ENCODE results near the gene SUSD1. TPM values are rescaled to one million over a fixed set of nuclear protein-coding genes. Genes with fewer than 3 reads are reported as not detected.

SUSD1 gene
- total and polyA plus RNA-seq, 7 donors: 0.42 to 3.4 (median 1.7) TPM

DNA sequence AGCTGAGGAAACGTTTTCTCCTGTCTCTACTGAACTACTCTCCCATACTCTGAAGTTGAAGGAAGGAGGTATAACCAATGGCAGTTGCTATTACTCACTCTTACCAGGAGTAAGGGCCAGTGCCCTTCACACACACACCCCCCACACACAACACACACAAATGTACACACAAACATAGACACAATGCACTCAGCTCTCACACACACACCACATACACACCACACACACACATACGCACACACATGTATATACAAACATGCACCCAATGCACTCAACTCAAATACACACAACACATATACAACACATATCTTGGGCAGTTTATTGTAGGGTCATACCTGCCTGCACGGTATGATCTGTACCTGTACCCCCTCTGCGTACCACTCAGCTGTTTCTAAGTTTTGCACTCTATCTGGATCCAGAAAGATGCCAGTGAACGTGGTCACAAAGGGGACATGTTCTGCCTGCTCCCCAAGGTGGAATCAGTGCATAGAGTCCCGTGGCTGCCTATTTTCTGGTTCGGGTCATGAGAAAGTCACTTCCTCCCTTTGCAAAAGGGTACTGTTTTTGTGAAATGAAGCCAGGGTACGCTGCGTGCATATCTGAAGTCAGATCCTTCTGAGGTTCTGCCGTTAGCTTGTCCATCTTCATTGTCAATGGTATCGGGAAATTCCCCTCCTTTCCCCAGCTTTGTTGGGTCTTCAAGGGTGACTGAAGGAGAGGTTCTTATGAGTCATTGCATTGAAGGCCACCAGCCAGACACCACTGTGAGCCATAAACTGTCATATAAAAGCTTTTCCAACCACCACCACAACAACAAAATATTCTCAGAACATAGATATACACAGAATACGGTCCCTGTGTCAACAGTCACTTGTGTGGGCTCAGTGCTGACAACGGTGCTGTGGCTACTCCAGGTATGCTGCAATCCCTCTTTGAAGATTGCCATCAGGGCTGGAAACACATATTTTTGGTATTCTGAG lies 146.6 kb downstream of the SUSD1 start:
- intact Hi-C loops (cut with DNase I): no loop called here
- Histone ChIP-seq H3K36me3 (ENCODE audit: insufficient read depth in 1 of 2, low read depth in 1 of 2) (no peaks in the 10 kb centered on the region), H3K27ac (no peak overlapping the region), H3K9me3 (no peaks in the 10 kb centered on the region), H3K27me3 (ENCODE audit: insufficient read depth in 3 of 3, low read length in 2 of 3) (no peaks in the 10 kb centered on the region), H3K4me3 (no peak overlapping the region), H3K4me1 (no peaks in the 10 kb centered on the region)
- WGBS, 3 donors: 86 to 90% (median 88%) methylated on average over 13 of the region's 13 CpGs
- DNase-seq: no peak
- no peak for ATAC-seq
- TF ChIP-seq, protein P1, sequence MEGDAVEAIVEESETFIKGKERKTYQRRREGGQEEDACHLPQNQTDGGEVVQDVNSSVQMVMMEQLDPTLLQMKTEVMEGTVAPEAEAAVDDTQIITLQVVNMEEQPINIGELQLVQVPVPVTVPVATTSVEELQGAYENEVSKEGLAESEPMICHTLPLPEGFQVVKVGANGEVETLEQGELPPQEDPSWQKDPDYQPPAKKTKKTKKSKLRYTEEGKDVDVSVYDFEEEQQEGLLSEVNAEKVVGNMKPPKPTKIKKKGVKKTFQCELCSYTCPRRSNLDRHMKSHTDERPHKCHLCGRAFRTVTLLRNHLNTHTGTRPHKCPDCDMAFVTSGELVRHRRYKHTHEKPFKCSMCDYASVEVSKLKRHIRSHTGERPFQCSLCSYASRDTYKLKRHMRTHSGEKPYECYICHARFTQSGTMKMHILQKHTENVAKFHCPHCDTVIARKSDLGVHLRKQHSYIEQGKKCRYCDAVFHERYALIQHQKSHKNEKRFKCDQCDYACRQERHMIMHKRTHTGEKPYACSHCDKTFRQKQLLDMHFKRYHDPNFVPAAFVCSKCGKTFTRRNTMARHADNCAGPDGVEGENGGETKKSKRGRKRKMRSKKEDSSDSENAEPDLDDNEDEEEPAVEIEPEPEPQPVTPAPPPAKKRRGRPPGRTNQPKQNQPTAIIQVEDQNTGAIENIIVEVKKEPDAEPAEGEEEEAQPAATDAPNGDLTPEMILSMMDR (IDR thresholded peaks at IDR 0.05): no peak

- WGBS, 3 donors: 91 to 99% (median 94%) methylated on average over 3 of the region's 3 CpGs
- intact Hi-C loops (cut with DNase I): no loop called here
- no peak for ATAC-seq
Observed at GRCh38 chr9:112025850-112026249, 149.2 kb downstream of the SUSD1 start.

GRCh38 chr9:112021742-112022141 lies 153.4 kb downstream of the SUSD1 start:
- H3K4me1 ChIP-seq: no peaks in the 10 kb centered on the region
- no peak for DNase-seq
- H3K36me3 ChIP-seq (ENCODE audit: insufficient read depth in 1 of 2, low read depth in 1 of 2): no peaks in the 10 kb centered on the region
- H3K4me3 ChIP-seq: no peak overlapping the region
- H3K9me3 ChIP-seq: no peaks in the 10 kb centered on the region
- intact Hi-C loops (cut with DNase I): no loop called here
- no peak overlapping the region for H3K27ac ChIP-seq
- WGBS, 3 donors: 89 to 96% (median 94%) methylated on average over 2 of the region's 2 CpGs
- H3K27me3 ChIP-seq (ENCODE audit: insufficient read depth in 3 of 3, low read length in 2 of 3): no peaks in the 10 kb centered on the region
- TF ChIP-seq, protein P1 (IDR thresholded peaks at IDR 0.05): no peak
- ATAC-seq: no peak

More at GRCh38 chr9:112025850-112026249, 149.2 kb downstream of the SUSD1 start:
- Histone ChIP-seq H3K4me1 (no peaks in the 10 kb centered on the region), H3K27me3 (ENCODE audit: insufficient read depth in 3 of 3, low read length in 2 of 3) (no peaks in the 10 kb centered on the region), H3K36me3 (ENCODE audit: insufficient read depth in 1 of 2, low read depth in 1 of 2) (no peaks in the 10 kb centered on the region), H3K9me3 (no peaks in the 10 kb centered on the region), H3K4me3 (no peak overlapping the region), H3K27ac (no peak overlapping the region)
- TF ChIP-seq, protein P1 (IDR thresholded peaks at IDR 0.05): no peak
- no peak for DNase-seq

- ATAC-seq (no peak), DNase-seq (no peak)
- H3K9me3 ChIP-seq: no peaks in the 10 kb centered on the region
- H3K36me3 ChIP-seq (ENCODE audit: insufficient read depth in 1 of 2, low read depth in 1 of 2): no peaks in the 10 kb centered on the region
- TF ChIP-seq, protein P1 (IDR thresholded peaks at IDR 0.05): no peak
- 84 to 88% (median 87%) methylated on average over 12 of the region's 12 CpGs for WGBS, 3 donors
- no peaks in the 10 kb centered on the region for H3K27me3 ChIP-seq (ENCODE audit: insufficient read depth in 3 of 3, low read length in 2 of 3)
- H3K4me1 ChIP-seq: no peaks in the 10 kb centered on the region
- intact Hi-C loops (cut with DNase I): no loop called here
- H3K27ac ChIP-seq: no peak overlapping the region
- H3K4me3 ChIP-seq: no peak overlapping the region
Observed at GRCh38 chr9:112020680-112021596, 154.2 kb downstream of the SUSD1 start.
